ENCODE data around the gene EVX2.

Gene EVX2

DNA sequence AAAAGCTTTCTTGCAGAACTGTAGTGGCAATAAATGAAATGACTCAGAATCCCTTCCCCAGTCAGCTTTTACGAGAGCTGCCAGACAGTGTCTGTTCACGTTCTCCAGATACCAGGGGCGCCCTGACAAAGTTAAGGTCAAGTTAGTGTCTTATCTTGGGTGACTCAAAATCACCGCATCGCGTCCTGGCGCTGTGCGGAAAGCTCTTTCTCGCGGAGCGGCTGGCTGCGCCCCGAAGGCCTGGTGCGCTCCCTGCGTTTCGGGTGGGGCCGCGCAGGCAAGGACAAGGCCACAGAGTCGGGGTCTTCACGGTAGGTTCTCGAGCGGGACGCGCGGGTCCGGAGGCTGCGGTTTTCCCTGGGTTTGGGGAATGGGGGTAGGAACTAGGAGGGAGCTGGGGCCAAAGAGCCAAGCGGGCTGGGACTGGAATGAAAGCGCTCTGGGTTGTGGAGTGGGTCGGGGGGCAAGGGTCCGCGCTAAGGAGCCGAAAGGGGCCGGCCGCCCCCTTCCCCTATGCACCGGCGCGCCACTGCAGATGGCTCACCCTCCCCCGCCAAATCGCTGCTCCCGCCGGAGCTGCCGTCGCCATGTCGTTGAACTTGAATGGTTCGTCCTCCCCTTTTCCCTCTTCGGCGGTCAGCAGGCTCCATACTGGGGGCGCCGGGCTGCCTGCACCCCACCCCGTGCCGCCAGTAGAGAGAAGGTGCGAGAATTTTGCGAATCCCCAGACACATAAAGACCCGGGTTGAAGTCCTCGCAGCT is 20.7 kb upstream of the EVX2 start (continued):
- TF ChIP-seq ZBTB48 (tag by site-specific recombination; IDR thresholded peaks at IDR 0.05) (no peak), ZNF138 (tag by site-specific recombination; IDR thresholded peaks at IDR 0.05; ENCODE audit: borderline replicate concordance) (no peak), ZNF354C (tag by site-specific recombination; IDR thresholded peaks at IDR 0.05; ENCODE audit: borderline replicate concordance, low read depth) (no peak), SCRT2 (tag by site-specific recombination; IDR thresholded peaks at IDR 0.05) (no peak), ZNF521 (tag by site-specific recombination; IDR thresholded peaks at IDR 0.05) (no peak), GFI1B (tag by site-specific recombination; IDR thresholded peaks at IDR 0.05) (no peak; the same call in 1 of the 2 replicates), ZBTB7A (tag by site-specific recombination; IDR thresholded peaks at IDR 0.05; ENCODE audit: low read depth) (no peak), ZNF621 (tag by site-specific recombination; IDR thresholded peaks at IDR 0.05) (no peak), SP7 (tag by site-specific recombination; IDR thresholded peaks at IDR 0.05) (peak; percentile 74), ZNF701 (tag by site-specific recombination; IDR thresholded peaks at IDR 0.05) (no peak), ZNF785 (tag by site-specific recombination; IDR thresholded peaks at IDR 0.05) (no peak), PBX3 (CRISPR knock-in tag; IDR thresholded peaks at IDR 0.05) (no peak), ZNF473 (tag by site-specific recombination; IDR thresholded peaks at IDR 0.05) (no peak), ZNF768 (tag by site-specific recombination; IDR thresholded peaks at IDR 0.05) (no peak), HOXD13 (CRISPR knock-in tag; IDR thresholded peaks at IDR 0.05; ENCODE audit: borderline replicate concordance) (peak; percentile 84; the same call in 1 of the 2 replicates), REST (tag by site-specific recombination; IDR thresholded peaks at IDR 0.05) (no peak), ELK4 (IDR thresholded peaks at IDR 0.05; ENCODE audit: borderline replicate concordance, low read depth, low read length) (no peak), ZNF394 (tag by site-specific recombination; IDR thresholded peaks at IDR 0.05; ENCODE audit: borderline replicate concordance) (no peak; the same call in none of the 2 replicates), ZFP69B (tag by site-specific recombination; IDR thresholded peaks at IDR 0.05) (no peak), ZNF514 (tag by site-specific recombination; IDR thresholded peaks at IDR 0.05) (no peak), ZNF48 (tag by site-specific recombination; IDR thresholded peaks at IDR 0.05) (no peak), ZFP41 (tag by site-specific recombination; IDR thresholded peaks at IDR 0.05; ENCODE audit: borderline replicate concordance) (no peak), ZNF391 (tag by site-specific recombination; IDR thresholded peaks at IDR 0.05; ENCODE audit: borderline replicate concordance, low read depth) (no peak), ZNF24 (tag by site-specific recombination; IDR thresholded peaks at IDR 0.05) (no peak), HIC1 (tag by site-specific recombination; IDR thresholded peaks at IDR 0.05) (peak; percentile 46; the same call in 1 of the 2 replicates), ZNF16 (tag by site-specific recombination; IDR thresholded peaks at IDR 0.05; ENCODE audit: low read depth) (no peak), ZNF624 (tag by site-specific recombination; IDR thresholded peaks at IDR 0.05) (no peak)
- TF ChIP-seq, protein P1, sequence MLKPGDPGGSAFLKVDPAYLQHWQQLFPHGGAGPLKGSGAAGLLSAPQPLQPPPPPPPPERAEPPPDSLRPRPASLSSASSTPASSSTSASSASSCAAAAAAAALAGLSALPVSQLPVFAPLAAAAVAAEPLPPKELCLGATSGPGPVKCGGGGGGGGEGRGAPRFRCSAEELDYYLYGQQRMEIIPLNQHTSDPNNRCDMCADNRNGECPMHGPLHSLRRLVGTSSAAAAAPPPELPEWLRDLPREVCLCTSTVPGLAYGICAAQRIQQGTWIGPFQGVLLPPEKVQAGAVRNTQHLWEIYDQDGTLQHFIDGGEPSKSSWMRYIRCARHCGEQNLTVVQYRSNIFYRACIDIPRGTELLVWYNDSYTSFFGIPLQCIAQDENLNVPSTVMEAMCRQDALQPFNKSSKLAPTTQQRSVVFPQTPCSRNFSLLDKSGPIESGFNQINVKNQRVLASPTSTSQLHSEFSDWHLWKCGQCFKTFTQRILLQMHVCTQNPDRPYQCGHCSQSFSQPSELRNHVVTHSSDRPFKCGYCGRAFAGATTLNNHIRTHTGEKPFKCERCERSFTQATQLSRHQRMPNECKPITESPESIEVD (tag by site-specific recombination; IDR thresholded peaks at IDR 0.05), result peak; percentile 89
- TF ChIP-seq, protein P2, sequence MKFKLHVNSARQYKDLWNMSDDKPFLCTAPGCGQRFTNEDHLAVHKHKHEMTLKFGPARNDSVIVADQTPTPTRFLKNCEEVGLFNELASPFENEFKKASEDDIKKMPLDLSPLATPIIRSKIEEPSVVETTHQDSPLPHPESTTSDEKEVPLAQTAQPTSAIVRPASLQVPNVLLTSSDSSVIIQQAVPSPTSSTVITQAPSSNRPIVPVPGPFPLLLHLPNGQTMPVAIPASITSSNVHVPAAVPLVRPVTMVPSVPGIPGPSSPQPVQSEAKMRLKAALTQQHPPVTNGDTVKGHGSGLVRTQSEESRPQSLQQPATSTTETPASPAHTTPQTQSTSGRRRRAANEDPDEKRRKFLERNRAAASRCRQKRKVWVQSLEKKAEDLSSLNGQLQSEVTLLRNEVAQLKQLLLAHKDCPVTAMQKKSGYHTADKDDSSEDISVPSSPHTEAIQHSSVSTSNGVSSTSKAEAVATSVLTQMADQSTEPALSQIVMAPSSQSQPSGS (tag by site-specific recombination; IDR thresholded peaks at IDR 0.05; ENCODE audit: low read depth), result no peak
